Endometrium (tissue), 2 donors: Measurements from ENCODE around the gene WDR43.

Experiments used
- FAIRE-seq: peaks from 2 replicates; lab custom pipeline; 2012; peaks lifted over from hg19 to GRCh38; lab: Jason Lieb, UNC
- donor health status: control.
- donor health status: control.

Gene WDR43

GRCh38 chr2:28909655-28910353 is 15.3 kb downstream of the WDR43 start:
- no peak for FAIRE-seq

- no peak for FAIRE-seq
Measured at GRCh38 chr2:28915939-28916338, 21.5 kb downstream of the WDR43 start.

- no peak for FAIRE-seq
Measured at GRCh38 chr2:28926847-28927246, 32.4 kb downstream of the WDR43 start.

- no peak for FAIRE-seq
Measured at GRCh38 chr2:28927469-28927868, 33.0 kb downstream of the WDR43 start.

- no peak for FAIRE-seq
Measured at GRCh38 chr2:28927878-28928277, 33.4 kb downstream of the WDR43 start.

- no peak for FAIRE-seq
Measured at GRCh38 chr2:28929581-28929980, 35.1 kb downstream of the WDR43 start.

- FAIRE-seq = no peak
Measured at GRCh38 chr2:28930205-28930604, 35.7 kb downstream of the WDR43 start.

GRCh38 chr2:28934769-28935168 is 40.3 kb downstream of the WDR43 start:
- FAIRE-seq = no peak

- FAIRE-seq = no peak
Measured at GRCh38 chr2:28941008-28941407, 46.5 kb downstream of the WDR43 start.

- no peak for FAIRE-seq
Measured at GRCh38 chr2:28944535-28945248, 50.2 kb downstream of the WDR43 start.

GRCh38 chr2:28948160-28948559 is 53.7 kb downstream of the WDR43 start:
- no peak for FAIRE-seq

- no peak for FAIRE-seq
Measured at GRCh38 chr2:28949190-28949589, 54.7 kb downstream of the WDR43 start.

GRCh38 chr2:28949617-28950305 is 55.3 kb downstream of the WDR43 start:
- FAIRE-seq = no peak

GRCh38 chr2:28950941-28951630 is 56.6 kb downstream of the WDR43 start:
- FAIRE-seq = no peak

- no peak for FAIRE-seq
Measured at GRCh38 chr2:28951910-28952835, 57.7 kb downstream of the WDR43 start.

GRCh38 chr2:28952836-28953211 is 58.4 kb downstream of the WDR43 start:
- FAIRE-seq = no peak

- FAIRE-seq = no peak
Measured at GRCh38 chr2:28955467-28955866, 61.0 kb downstream of the WDR43 start.

GRCh38 chr2:28956415-28956826 is 62.0 kb downstream of the WDR43 start:
- no peak for FAIRE-seq

GRCh38 chr2:28956890-28957289 is 62.4 kb downstream of the WDR43 start:
- no peak for FAIRE-seq

- peak; percentile 67 for FAIRE-seq
Measured at GRCh38 chr2:28958689-28959088, 64.2 kb downstream of the WDR43 start.

- FAIRE-seq = no peak
Measured at GRCh38 chr2:28960401-28960800, 65.9 kb downstream of the WDR43 start.

- FAIRE-seq = no peak
Measured at GRCh38 chr2:28962505-28962904, 68.0 kb downstream of the WDR43 start.
